ENCODE data around the gene RPA1. TPM values are rescaled to one million over a fixed set of nuclear protein-coding genes. Genes with fewer than 3 reads are reported as not detected.

The RPA1 gene
- total RNA-seq, 1 experiment from 2014 or later: 211 TPM

GRCh38 chr17:1916316-1916715 lies 86.5 kb downstream of the RPA1 start:
- POLR2A ChIA-PET (ENCODE audit: low non-redundant PET): no interaction called here
- DNase-seq (ENCODE audit: low spot score): no peak
- BruUV-seq (replicated peaks): no TSS peak
- TF ChIP-seq CTCF (conservative IDR thresholded peaks at IDR 0.05; ENCODE audit: low read depth, low read length) (no peak), EZH2 (IDR thresholded peaks at IDR 0.05; ENCODE audit: borderline replicate concordance, low read depth, low read length, poor library complexity, severe bottlenecking) (no peak)
- no peaks in the 10 kb centered on the region for H3K4me1 ChIP-seq (ENCODE audit: insufficient read depth, low read length, poor library complexity, severe bottlenecking)
- H3K36me3 ChIP-seq (ENCODE audit: insufficient read depth, low read length, poor library complexity, severe bottlenecking): no peaks in the 10 kb centered on the region
- no peak overlapping the region for H3K4me3 ChIP-seq (ENCODE audit: low read depth, low read length, poor library complexity, severe bottlenecking)
- no peaks in the 10 kb centered on the region for H3K27me3 ChIP-seq (replicated peaks; ENCODE audit: insufficient read depth, low read depth, low read length, poor library complexity)
- H3K9me3 ChIP-seq (ENCODE audit: low read depth, low read length, poor library complexity, severe bottlenecking): no peaks in the 10 kb centered on the region
- intact Hi-C loops (cut with micrococcal nuclease; ENCODE audit: unreplicated experiment): no loop called here
- CTCF ChIA-PET: no interaction called here
- H3K27ac ChIP-seq (ENCODE audit: low read depth, low read length, poor library complexity, severe bottlenecking): no peak overlapping the region

- TF ChIP-seq EZH2 (IDR thresholded peaks at IDR 0.05; ENCODE audit: borderline replicate concordance, low read depth, low read length, poor library complexity, severe bottlenecking) (no peak), CTCF (conservative IDR thresholded peaks at IDR 0.05; ENCODE audit: low read depth, low read length) (no peak)
- Histone ChIP-seq H3K4me3 (ENCODE audit: low read depth, low read length, poor library complexity, severe bottlenecking) (no peak overlapping the region), H3K36me3 (ENCODE audit: insufficient read depth, low read length, poor library complexity, severe bottlenecking) (no peaks in the 10 kb centered on the region), H3K27me3 (replicated peaks; ENCODE audit: insufficient read depth, low read depth, low read length, poor library complexity) (no peaks in the 10 kb centered on the region), H3K27ac (ENCODE audit: low read depth, low read length, poor library complexity, severe bottlenecking) (no peak overlapping the region), H3K9me3 (ENCODE audit: low read depth, low read length, poor library complexity, severe bottlenecking) (no peaks in the 10 kb centered on the region), H3K4me1 (ENCODE audit: insufficient read depth, low read length, poor library complexity, severe bottlenecking) (no peaks in the 10 kb centered on the region)
- no peak for DNase-seq (ENCODE audit: low spot score)
- CTCF ChIA-PET: no interaction called here
- POLR2A ChIA-PET (ENCODE audit: low non-redundant PET): no interaction called here
- no TSS peak for BruUV-seq (replicated peaks)
- intact Hi-C loops (cut with micrococcal nuclease; ENCODE audit: unreplicated experiment): no loop called here
Observed at GRCh38 chr17:1916963-1917715, 87.3 kb downstream of the RPA1 start.

- no peak overlapping the region for H3K27ac ChIP-seq (ENCODE audit: low read depth, low read length, poor library complexity, severe bottlenecking)
- CTCF ChIA-PET: no interaction called here
- no TSS peak for BruUV-seq (replicated peaks)
Observed at GRCh38 chr17:1918346-1919162, 88.7 kb downstream of the RPA1 start.

More at GRCh38 chr17:1918346-1919162, 88.7 kb downstream of the RPA1 start:
- Histone ChIP-seq H3K27me3 (replicated peaks; ENCODE audit: insufficient read depth, low read depth, low read length, poor library complexity) (no peaks in the 10 kb centered on the region), H3K4me3 (ENCODE audit: low read depth, low read length, poor library complexity, severe bottlenecking) (no peak overlapping the region), H3K36me3 (ENCODE audit: insufficient read depth, low read length, poor library complexity, severe bottlenecking) (no peaks in the 10 kb centered on the region), H3K9me3 (ENCODE audit: low read depth, low read length, poor library complexity, severe bottlenecking) (no peaks in the 10 kb centered on the region), H3K4me1 (ENCODE audit: insufficient read depth, low read length, poor library complexity, severe bottlenecking) (no peaks in the 10 kb centered on the region)
- TF ChIP-seq EZH2 (IDR thresholded peaks at IDR 0.05; ENCODE audit: borderline replicate concordance, low read depth, low read length, poor library complexity, severe bottlenecking) (no peak), CTCF (conservative IDR thresholded peaks at IDR 0.05; ENCODE audit: low read depth, low read length) (no peak)
- intact Hi-C loops (cut with micrococcal nuclease; ENCODE audit: unreplicated experiment): no loop called here
- DNase-seq (ENCODE audit: low spot score): no peak
- POLR2A ChIA-PET (ENCODE audit: low non-redundant PET): no interaction called here
